Osteocyte (in vitro differentiated cells): Measurements from ENCODE around the gene AK8. TPM values are rescaled to one million over a fixed set of nuclear protein-coding genes. Genes with fewer than 3 reads are reported as not detected.

Experiments
- DNase-seq: peaks from one replicate; pipeline ENCODE4 v3.0.0; 2021; ENCODE audit warnings: mixed read lengths; ENCODE audit not compliant: unreplicated experiment; ENCODE audit errors: extremely low spot score
- H3K27ac Mint-ChIP-seq: one replicate; pipeline ENCODE4 v1.8.0; 2021; ENCODE audit warnings: mild to moderate bottlenecking, mixed read lengths; ENCODE audit not compliant: unreplicated experiment
- H3K27me3 Mint-ChIP-seq: one replicate; pipeline ENCODE4 v1.8.0; 2021; ENCODE audit warnings: mixed read lengths; ENCODE audit not compliant: unreplicated experiment
- H3K36me3 Mint-ChIP-seq: one replicate; pipeline ENCODE4 v1.8.0; 2021; ENCODE audit warnings: mixed read lengths; ENCODE audit not compliant: unreplicated experiment
- H3K4me1 Mint-ChIP-seq: one replicate; pipeline ENCODE4 v1.8.0; 2021; ENCODE audit warnings: mixed read lengths; ENCODE audit not compliant: unreplicated experiment
- H3K4me3 Mint-ChIP-seq: one replicate; pipeline ENCODE4 v1.8.0; 2021; ENCODE audit warnings: mild to moderate bottlenecking, moderate library complexity, mixed read lengths; ENCODE audit not compliant: unreplicated experiment
- H3K9me3 Mint-ChIP-seq: one replicate; pipeline ENCODE4 v1.8.0; 2021; ENCODE audit warnings: mixed read lengths; ENCODE audit not compliant: unreplicated experiment
- CTCF ChIP-seq: fragments of 200-600 bp; sonication (generic); IDR thresholded peaks from 2 replicates; pipeline ENCODE4 v1.5.0; 2021; ENCODE audit warnings: antibody characterized with exemption, mild to moderate bottlenecking, moderate library complexity
- total RNA-seq: library from RNA; stranded (reverse); gene quantifications from 2 replicates; pipeline ENCODE4 v1.2.1, GENCODE V29; 2021

Gene AK8
- total RNA-seq, 1 donor from 2014 or later = 0.91 TPM

GRCh38 chr9:132698989-132699388 lies 179.1 kb downstream of the AK8 start:
- peaks cover 4% of the 10 kb centered on the region for H3K36me3 Mint-ChIP-seq
- no peak overlapping the region for H3K4me3 Mint-ChIP-seq
- H3K27me3 Mint-ChIP-seq = peaks cover 8% of the 10 kb centered on the region
- peaks cover 4% of the 10 kb centered on the region for H3K4me1 Mint-ChIP-seq
- peaks cover 37% of the 10 kb centered on the region for H3K9me3 Mint-ChIP-seq
- TF ChIP-seq CTCF = no peak
- H3K27ac Mint-ChIP-seq = no peak overlapping the region
- no peak for DNase-seq

DNA sequence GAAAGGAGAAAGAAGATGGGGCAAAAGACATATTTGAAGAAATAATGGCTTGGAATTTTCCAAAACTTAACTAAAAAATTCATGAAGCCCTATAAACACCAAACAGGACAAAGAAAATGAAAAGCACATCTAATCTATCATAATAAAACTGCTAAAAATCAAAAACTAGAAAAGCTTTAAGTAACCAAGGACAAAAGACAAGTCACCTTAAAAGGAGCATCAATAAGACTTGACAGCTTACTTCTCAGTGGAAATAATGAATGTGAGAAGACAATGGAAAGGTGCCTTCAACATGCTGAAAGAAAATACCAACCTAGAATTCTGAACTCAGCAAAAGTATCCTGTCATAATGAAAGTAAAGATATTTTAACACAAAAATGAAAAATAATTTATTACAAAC lies 180.9 kb downstream of the AK8 start:
- Mint-ChIP-seq H3K36me3 (peaks cover 15% of the 10 kb centered on the region), H3K4me3 (no peak overlapping the region), H3K4me1 (peaks cover 4% of the 10 kb centered on the region), H3K9me3 (peaks cover 37% of the 10 kb centered on the region), H3K27me3 (no peaks in the 10 kb centered on the region), H3K27ac (no peak overlapping the region)
- DNase-seq = no peak
- no peak for TF ChIP-seq CTCF

GRCh38 chr9:132694144-132694543 lies 183.9 kb downstream of the AK8 start:
- no peak for TF ChIP-seq CTCF
- H3K4me1 Mint-ChIP-seq = peaks cover 11% of the 10 kb centered on the region
- DNase-seq = no peak
- H3K27me3 Mint-ChIP-seq = no peaks in the 10 kb centered on the region
- no peak overlapping the region for H3K27ac Mint-ChIP-seq
- peaks cover 37% of the 10 kb centered on the region for H3K9me3 Mint-ChIP-seq
- peaks cover 30% of the 10 kb centered on the region for H3K36me3 Mint-ChIP-seq
- H3K4me3 Mint-ChIP-seq = no peak overlapping the region

DNA sequence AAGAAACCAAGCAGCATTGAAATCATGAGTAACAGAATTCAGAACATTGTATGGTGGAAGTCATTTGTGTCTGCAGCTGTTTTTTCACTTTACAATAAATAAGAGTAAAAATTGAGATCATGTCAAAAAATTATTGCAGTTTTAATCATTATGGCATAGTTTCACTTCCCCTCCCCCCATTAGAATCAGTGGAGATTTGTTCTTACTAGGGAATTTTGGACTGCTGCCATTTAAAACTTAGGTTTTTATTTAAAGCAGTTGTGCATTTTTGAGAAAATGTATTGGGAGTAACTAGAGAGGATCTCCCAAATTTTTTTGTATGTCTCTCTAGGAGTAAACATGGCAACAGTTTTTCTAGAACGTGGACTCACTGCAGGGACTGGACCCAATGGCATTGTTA lies 187.4 kb downstream of the AK8 start:
- DNase-seq = no peak
- Mint-ChIP-seq H3K4me3 (no peak overlapping the region), H3K36me3 (peaks cover 54% of the 10 kb centered on the region), H3K27ac (no peak overlapping the region), H3K9me3 (peaks cover 10% of the 10 kb centered on the region), H3K27me3 (no peaks in the 10 kb centered on the region), H3K4me1 (peaks cover 11% of the 10 kb centered on the region)
- TF ChIP-seq CTCF = no peak

GRCh38 chr9:132683873-132684272 lies 194.2 kb downstream of the AK8 start:
- peaks cover 54% of the 10 kb centered on the region for H3K36me3 Mint-ChIP-seq
- H3K27ac Mint-ChIP-seq = no peak overlapping the region
- no peak for TF ChIP-seq CTCF
- no peak overlapping the region for H3K4me3 Mint-ChIP-seq
- DNase-seq = no peak
- no peaks in the 10 kb centered on the region for H3K9me3 Mint-ChIP-seq
- H3K27me3 Mint-ChIP-seq = no peaks in the 10 kb centered on the region
- no peaks in the 10 kb centered on the region for H3K4me1 Mint-ChIP-seq
